Epithelial cell of proximal tubule (primary cell): ENCODE measurements around the gene MEGF9. TPM values are rescaled to one million over a fixed set of nuclear protein-coding genes. Genes with fewer than 3 reads are reported as not detected.
"Not testable (repeated sequence)": the region's sequence is repeated elsewhere in the genome, so short reads cannot be mapped to it uniquely, and the experiment has no call there.

ENCODE experiments used
- DNase-seq: peaks from one replicate; pipeline ENCODE4 v3.0.0-alpha.2; 2011; ENCODE audit warnings: low read depth
- H3K4me3 ChIP-seq: 2 replicates; pipeline ENCODE4 v1.5.1; 2011; ENCODE audit warnings: low read depth, mild to moderate bottlenecking, low read length
- CTCF ChIP-seq: conservative IDR thresholded peaks from 2 replicates; pipeline ENCODE4 v1.5.1; 2012; ENCODE audit warnings: low read depth, mild to moderate bottlenecking, low read length
- total RNA-seq: library from RNA; depleted of rRNA; stranded (reverse); fragments of >200 nt; gene quantifications from 2 replicates; pipeline ENCODE4 v1.2.3, GENCODE V29; 2015

Gene MEGF9
- total RNA-seq, 1 donor from 2014 or later: 11.1 TPM

- no peak for TF ChIP-seq CTCF
- no peak for DNase-seq
- H3K4me3 ChIP-seq: no peak overlapping the region
Measured at GRCh38 chr9:120652934-120653333, 61.3 kb downstream of the MEGF9 start.

GRCh38 chr9:120650352-120650751, 63.9 kb downstream of the MEGF9 start:
- DNase-seq: no peak
- no peak for TF ChIP-seq CTCF
- H3K4me3 ChIP-seq: no peak overlapping the region

GRCh38 chr9:120648581-120649197, 65.6 kb downstream of the MEGF9 start:
- H3K4me3 ChIP-seq: no peak overlapping the region
- TF ChIP-seq CTCF: no peak
- no peak for DNase-seq

- no peak for DNase-seq
- no peak overlapping the region for H3K4me3 ChIP-seq
Measured at GRCh38 chr9:120646948-120647347, 67.3 kb downstream of the MEGF9 start.

GRCh38 chr9:120645760-120646159, 68.5 kb downstream of the MEGF9 start:
- DNase-seq: no peak
- no peak overlapping the region for H3K4me3 ChIP-seq
- TF ChIP-seq CTCF: no peak

More at GRCh38 chr9:120646948-120647347, 67.3 kb downstream of the MEGF9 start:
- TF ChIP-seq CTCF: no peak

GRCh38 chr9:120643061-120643460, 71.2 kb downstream of the MEGF9 start:
- DNase-seq: no peak
- no peak for TF ChIP-seq CTCF
- no peak overlapping the region for H3K4me3 ChIP-seq

- H3K4me3 ChIP-seq: no peak overlapping the region
- TF ChIP-seq CTCF: no peak
- DNase-seq: no peak
Measured at GRCh38 chr9:120642129-120642770, 72.0 kb downstream of the MEGF9 start.

GRCh38 chr9:120640874-120641273, 73.4 kb downstream of the MEGF9 start:
- not testable (repeated sequence) for H3K4me3 ChIP-seq

More at GRCh38 chr9:120640874-120641273, 73.4 kb downstream of the MEGF9 start:
- not testable (repeated sequence) for DNase-seq
